Mucosa of descending colon (tissue), 3 donors: ENCODE results near the gene DRC1. TPM values are rescaled to one million over a fixed set of nuclear protein-coding genes. Genes with fewer than 3 reads are reported as not detected.

ENCODE experiments used
- ATAC-seq: fragments of 200-7000 bp; cut with Tn5 transposase; one replicate; pipeline ENCODE4 v1.9.1; 2020; ENCODE audit warnings: mild to moderate bottlenecking, moderate library complexity
- DNase-seq, 3 donors: peaks; one replicate each; pipeline ENCODE4 v3.0.0-alpha.2; 2020
- H3K36me3 ChIP-seq: fragments of 200-600 bp; one replicate; pipeline ENCODE4 v1.8.0; 2021; ENCODE audit warnings: low read depth, mild to moderate bottlenecking
- H3K4me1 ChIP-seq: fragments of 200-600 bp; one replicate; pipeline ENCODE4 v1.8.0; 2021; ENCODE audit warnings: low read depth, mild to moderate bottlenecking
- H3K4me3 ChIP-seq: fragments of 200-600 bp; one replicate; pipeline ENCODE4 v1.8.0; 2021; ENCODE audit warnings: mild to moderate bottlenecking
- H3K9me3 ChIP-seq: fragments of 200-600 bp; one replicate; pipeline ENCODE4 v1.8.0; 2021; ENCODE audit warnings: mild to moderate bottlenecking
- intact Hi-C, 2 donors: fragments of 100-400 bp; cut with DNase I in 1 of 2; cut with micrococcal nuclease in 1 of 2; formaldehyde crosslinking; loops; one replicate each; pipeline versions ENCODE4 v1.11.0 to v1.11.1; 2022; cut with DNase I, micrococcal nuclease
- total RNA-seq, 3 donors: library from RNA; stranded (reverse); fragmentation: NEBNext Ultra II Directional in 2 of 3; extraction: Animal tissue kit (Norgen Biotek cat#: 25700) in 2 of 3; gene quantifications; one replicate each; pipeline versions ENCODE4 v1.2.1 to v1.2.4, GENCODE V29; 2021 to 2023
- TF ChIP-seq, protein P1 (sequence below): fragments of 200-600 bp; IDR thresholded peaks from one replicate; pipeline ENCODE4 v1.8.0; 2022; ENCODE audit warnings: antibody characterized with exemption, mild to moderate bottlenecking
- donor health status: DM: no; HTN: no; CAD: no; lungs with moderate emphysema.
- donor health status: DM: no; HTN: no; CAD: no.
- donor health status: DM: no; HTN: yes; CAD: no.

DRC1 gene
- total RNA-seq, 3 donors from 2014 or later: not detected

DNA sequence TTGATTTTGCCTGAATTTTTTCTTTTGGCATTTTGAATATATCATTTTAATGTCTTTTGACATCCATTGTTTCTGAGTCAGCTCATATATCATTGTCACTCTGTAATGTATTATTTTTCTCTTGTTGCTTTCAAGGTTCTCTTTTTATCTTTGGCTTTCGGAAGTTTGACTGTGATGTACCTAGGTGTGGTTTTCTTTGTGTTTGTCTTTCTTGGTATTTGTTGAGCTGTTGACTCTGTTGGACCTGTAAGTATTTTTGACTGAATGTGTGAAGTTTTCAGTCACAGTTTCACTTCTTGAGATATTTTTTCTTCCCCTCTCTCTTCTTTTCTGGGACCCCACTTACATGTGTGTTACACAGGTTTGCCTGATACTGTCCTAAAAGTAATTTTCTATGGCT is 24.9 kb upstream of the DRC1 start:
- TF ChIP-seq, protein P1, sequence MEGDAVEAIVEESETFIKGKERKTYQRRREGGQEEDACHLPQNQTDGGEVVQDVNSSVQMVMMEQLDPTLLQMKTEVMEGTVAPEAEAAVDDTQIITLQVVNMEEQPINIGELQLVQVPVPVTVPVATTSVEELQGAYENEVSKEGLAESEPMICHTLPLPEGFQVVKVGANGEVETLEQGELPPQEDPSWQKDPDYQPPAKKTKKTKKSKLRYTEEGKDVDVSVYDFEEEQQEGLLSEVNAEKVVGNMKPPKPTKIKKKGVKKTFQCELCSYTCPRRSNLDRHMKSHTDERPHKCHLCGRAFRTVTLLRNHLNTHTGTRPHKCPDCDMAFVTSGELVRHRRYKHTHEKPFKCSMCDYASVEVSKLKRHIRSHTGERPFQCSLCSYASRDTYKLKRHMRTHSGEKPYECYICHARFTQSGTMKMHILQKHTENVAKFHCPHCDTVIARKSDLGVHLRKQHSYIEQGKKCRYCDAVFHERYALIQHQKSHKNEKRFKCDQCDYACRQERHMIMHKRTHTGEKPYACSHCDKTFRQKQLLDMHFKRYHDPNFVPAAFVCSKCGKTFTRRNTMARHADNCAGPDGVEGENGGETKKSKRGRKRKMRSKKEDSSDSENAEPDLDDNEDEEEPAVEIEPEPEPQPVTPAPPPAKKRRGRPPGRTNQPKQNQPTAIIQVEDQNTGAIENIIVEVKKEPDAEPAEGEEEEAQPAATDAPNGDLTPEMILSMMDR: no peak
- ATAC-seq (no peak), DNase-seq (no peak)
- intact Hi-C loops: no loop called here
- Histone ChIP-seq H3K4me3 (no peak overlapping the region), H3K36me3 (no peaks in the 10 kb centered on the region), H3K4me1 (no peaks in the 10 kb centered on the region), H3K9me3 (no peaks in the 10 kb centered on the region)

DNA sequence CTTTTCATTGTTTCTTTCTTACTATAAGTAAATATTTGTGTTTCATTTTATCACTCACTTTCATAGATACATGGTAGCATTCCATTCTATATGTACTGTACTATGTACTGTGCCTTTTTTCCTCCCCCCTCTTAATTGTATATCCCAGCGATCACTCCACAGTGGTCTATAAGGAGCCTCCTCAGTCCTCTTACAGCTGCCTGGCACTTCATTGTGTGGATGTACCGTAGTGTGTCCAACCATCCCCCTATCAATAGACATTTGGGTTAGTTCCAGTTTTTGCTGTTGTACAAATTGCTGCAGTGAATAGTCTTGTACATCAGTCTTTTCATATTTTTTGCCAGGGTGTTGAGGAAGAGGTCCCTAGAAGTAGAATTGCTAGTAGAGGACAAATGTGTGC is 21.4 kb upstream of the DRC1 start:
- TF ChIP-seq, protein P1: no peak
- intact Hi-C loops: no loop called here
- ATAC-seq: no peak

DNA sequence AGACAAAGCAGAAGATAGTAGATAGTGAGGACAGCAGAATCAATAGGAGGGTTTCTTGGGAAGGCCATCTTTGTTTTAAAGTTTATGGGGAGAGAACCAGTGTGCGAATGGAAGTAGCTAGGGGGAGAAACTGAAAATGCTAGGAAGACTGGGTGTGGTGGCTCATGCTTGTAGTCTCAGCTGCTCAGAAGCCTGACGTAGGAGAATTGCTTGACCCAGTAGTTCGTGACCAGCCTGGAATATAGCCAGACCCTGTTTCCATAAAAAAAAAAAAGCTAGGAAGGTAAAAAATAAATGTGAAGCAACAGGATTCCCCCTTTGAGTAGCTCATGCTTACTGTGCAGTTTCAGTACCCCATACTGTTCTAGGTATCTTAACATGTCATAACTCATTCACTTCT is 19.2 kb upstream of the DRC1 start:
- TF ChIP-seq, protein P1: no peak
- no peak for ATAC-seq

More for the DNA sequence above, 21.4 kb upstream of the DRC1 start:
- Histone ChIP-seq H3K9me3 (no peaks in the 10 kb centered on the region), H3K4me3 (no peak overlapping the region), H3K4me1 (no peaks in the 10 kb centered on the region), H3K36me3 (no peaks in the 10 kb centered on the region)
- DNase-seq: no peak

DNA sequence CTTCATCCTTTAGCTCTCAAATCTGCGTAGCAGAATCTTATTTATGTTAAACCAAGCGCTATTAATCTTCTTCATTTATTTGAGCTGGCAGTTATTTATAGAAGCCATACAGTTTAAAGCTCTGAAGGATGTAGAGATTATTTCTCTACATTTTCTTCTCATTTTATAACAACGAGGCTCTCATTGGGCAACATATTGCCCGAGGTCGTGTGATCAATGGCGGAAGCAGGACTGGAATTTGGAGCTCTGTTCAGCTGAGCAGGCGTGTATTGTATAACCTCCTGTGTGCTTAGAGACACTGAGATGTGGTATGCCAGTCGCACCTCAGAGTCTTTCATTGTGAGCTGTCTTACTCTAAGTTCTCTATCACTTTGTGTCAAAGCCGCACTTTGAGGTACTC is 17.5 kb upstream of the DRC1 start:
- Histone ChIP-seq H3K4me3 (no peak overlapping the region), H3K9me3 (no peaks in the 10 kb centered on the region), H3K36me3 (no peaks in the 10 kb centered on the region), H3K4me1 (no peaks in the 10 kb centered on the region)
- TF ChIP-seq, protein P1: no peak
- DNase-seq: no peak
- ATAC-seq: no peak
- intact Hi-C loops: no loop called here

More for the DNA sequence above, 19.2 kb upstream of the DRC1 start:
- intact Hi-C loops: no loop called here
- H3K4me3 ChIP-seq: no peak overlapping the region
- H3K4me1 ChIP-seq: no peaks in the 10 kb centered on the region
- H3K9me3 ChIP-seq: no peaks in the 10 kb centered on the region
- DNase-seq: no peak
- H3K36me3 ChIP-seq: no peaks in the 10 kb centered on the region

DNA sequence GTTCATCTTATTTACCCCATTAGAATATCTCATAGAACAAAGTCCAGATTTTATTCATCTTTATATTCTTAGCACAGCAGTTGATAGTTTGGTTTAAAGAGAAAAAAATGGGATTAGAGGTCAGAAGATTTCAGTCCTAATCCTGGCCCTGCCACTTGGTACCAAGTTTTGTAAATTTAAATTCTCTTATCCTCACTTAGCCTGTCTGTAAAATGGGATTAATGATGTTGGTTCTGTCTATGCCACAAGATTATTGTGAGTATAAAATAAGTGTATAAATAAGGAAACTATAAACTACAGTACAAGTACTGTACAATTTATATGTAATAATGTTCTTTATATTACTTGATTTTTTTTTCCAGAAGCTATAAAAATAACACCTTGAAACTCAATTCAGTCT is 17.1 kb upstream of the DRC1 start:
- no peaks in the 10 kb centered on the region for H3K36me3 ChIP-seq
- TF ChIP-seq, protein P1: no peak
- DNase-seq (no peak), ATAC-seq (no peak)
- H3K9me3 ChIP-seq: no peaks in the 10 kb centered on the region
- intact Hi-C loops: no loop called here
- H3K4me1 ChIP-seq: no peaks in the 10 kb centered on the region
- no peak overlapping the region for H3K4me3 ChIP-seq

DNA sequence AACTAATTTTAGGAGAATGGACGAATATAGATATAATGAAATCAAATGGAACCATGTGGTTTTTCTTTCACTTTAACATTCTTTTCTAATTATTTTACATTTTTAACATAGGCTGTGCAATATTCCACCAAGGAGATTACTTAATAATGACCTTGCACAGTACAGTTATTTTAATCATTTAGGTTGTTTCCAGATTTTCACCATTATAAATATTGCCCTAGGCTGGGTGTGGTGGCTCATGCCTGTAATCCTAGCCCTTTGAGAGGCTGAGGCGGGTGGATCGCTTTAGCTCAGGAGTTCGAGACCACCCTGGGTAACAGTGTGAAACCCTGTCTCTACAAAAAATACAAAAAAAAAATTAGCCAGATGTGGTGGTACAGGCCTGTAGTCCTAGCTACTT is 14.5 kb upstream of the DRC1 start:
- no peak overlapping the region for H3K4me3 ChIP-seq
- TF ChIP-seq, protein P1: no peak
- DNase-seq: no peak
- no peaks in the 10 kb centered on the region for H3K4me1 ChIP-seq
- ATAC-seq: no peak
- no peaks in the 10 kb centered on the region for H3K36me3 ChIP-seq
- no peaks in the 10 kb centered on the region for H3K9me3 ChIP-seq
- intact Hi-C loops: no loop called here
